Posterior cingulate gyrus (tissue), 11 donors: ENCODE data around the gene RNF168.
"Not testable (repeated sequence)": the region's sequence is repeated elsewhere in the genome, so short reads cannot be mapped to it uniquely, and the experiment has no call there.

ENCODE experiments used
- DNase-seq, 10 donors: peaks; one replicate each; pipeline versions ENCODE4 v3.0.0 to v3.0.0-alpha.2; 2020 to 2021; ENCODE audit warnings: mixed read lengths in 3 of 10
- intact Hi-C: fragments of 100-400 bp; cut with DNase I; formaldehyde crosslinking; loops from one replicate; pipeline ENCODE4 v1.15.1; 2023

RNF168 gene

GRCh38 chr3:196503196-196504076, at the start of gene RNF168:
RNF168 (minus strand) TSS chr3:196503768; CDS start chr3:196503173, 595 bp downstream.
- DNase-seq, result peak; percentile 89 to 99 (median 93)
- intact Hi-C loops, result loop anchor here (2.0 to 10.0 kb wide), 4 partner anchors 64 to 249 kb away; partner anchors contain the start of genes DYNLT2B, FBXO45, UBXN7 and WDR53

- intact Hi-C loops, result no loop called here
- DNase-seq, result no peak
These were observed 48.7 kb upstream of the RNF168 start for GRCh38 chr3:196552253-196552652.

- intact Hi-C loops, DNase-seq: not testable (repeated sequence)
These were observed 46.6 kb upstream of the RNF168 start for GRCh38 chr3:196550172-196550571.

- intact Hi-C loops, result not testable (repeated sequence)
These were observed 45.7 kb upstream of the RNF168 start for GRCh38 chr3:196549312-196549711.

GRCh38 chr3:196547067-196547466, 43.5 kb upstream of the RNF168 start:
- DNase-seq, result no peak
- intact Hi-C loops, result no loop called here

More at GRCh38 chr3:196549312-196549711, 45.7 kb upstream of the RNF168 start:
- DNase-seq, result not testable (repeated sequence)

- no peak for DNase-seq
- intact Hi-C loops, result no loop called here
These were observed 43.0 kb upstream of the RNF168 start for GRCh38 chr3:196546537-196546936.

GRCh38 chr3:196544491-196544992, 41.0 kb upstream of the RNF168 start:
- intact Hi-C loops, result no loop called here
- no peak for DNase-seq

- DNase-seq, result no peak
- intact Hi-C loops, result no loop called here
These were observed 38.3 kb upstream of the RNF168 start for GRCh38 chr3:196541684-196542445.

GRCh38 chr3:196537319-196537984, 33.9 kb upstream of the RNF168 start:
- intact Hi-C loops, result no loop called here
- DNase-seq, result peak in 5 of 10 donors; percentile 17 to 38 (median 34)

GRCh38 chr3:196533260-196533681, 29.7 kb upstream of the RNF168 start:
- intact Hi-C loops, result no loop called here
- no peak for DNase-seq

- intact Hi-C loops, result no loop called here
These were observed 27.9 kb upstream of the RNF168 start for GRCh38 chr3:196531418-196531817.

GRCh38 chr3:196528639-196529233, 25.2 kb upstream of the RNF168 start:
- peak in 8 of 10 donors; percentile 9 to 90 (median 68) for DNase-seq
- intact Hi-C loops, result no loop called here

More at GRCh38 chr3:196531418-196531817, 27.9 kb upstream of the RNF168 start:
- DNase-seq, result no peak

GRCh38 chr3:196525141-196525540, 21.6 kb upstream of the RNF168 start:
- intact Hi-C loops, result no loop called here
- no peak for DNase-seq

GRCh38 chr3:196524527-196524926, 21.0 kb upstream of the RNF168 start:
- intact Hi-C loops, result no loop called here
- no peak for DNase-seq

GRCh38 chr3:196523841-196524240, 20.3 kb upstream of the RNF168 start:
- intact Hi-C loops, result no loop called here
- no peak for DNase-seq

GRCh38 chr3:196521291-196521690, 17.7 kb upstream of the RNF168 start:
- DNase-seq, intact Hi-C loops: not testable (repeated sequence)

GRCh38 chr3:196519718-196520082, 16.1 kb upstream of the RNF168 start:
- intact Hi-C loops, result no loop called here
- DNase-seq, result no peak

GRCh38 chr3:196518966-196519717, 15.6 kb upstream of the RNF168 start:
- DNase-seq, result peak in 3 of 10 donors; percentile 13 to 54 (median 27)
- intact Hi-C loops, result no loop called here

GRCh38 chr3:196517919-196518318, 14.4 kb upstream of the RNF168 start:
- intact Hi-C loops, result no loop called here
- no peak for DNase-seq
